Vein endothelial cell (primary cell): ENCODE measurements around the gene HEBP1. TPM values are rescaled to one million over a fixed set of nuclear protein-coding genes. Genes with fewer than 3 reads are reported as not detected.

Experiments used
- small RNA-seq: library from RNA; depleted of rRNA; stranded (forward); fragments of <200 nt; gene quantifications from one replicate; pipeline ENCODE3, GENCODE V24; 2012
- total RNA-seq: library from RNA; depleted of rRNA; stranded (reverse); fragments of >200 nt; gene quantifications from 2 replicates; pipeline ENCODE4 v1.2.3, GENCODE V29; 2012

The HEBP1 gene
- total RNA-seq = 14.0 and 14.7 TPM in 2 replicates

DNA sequence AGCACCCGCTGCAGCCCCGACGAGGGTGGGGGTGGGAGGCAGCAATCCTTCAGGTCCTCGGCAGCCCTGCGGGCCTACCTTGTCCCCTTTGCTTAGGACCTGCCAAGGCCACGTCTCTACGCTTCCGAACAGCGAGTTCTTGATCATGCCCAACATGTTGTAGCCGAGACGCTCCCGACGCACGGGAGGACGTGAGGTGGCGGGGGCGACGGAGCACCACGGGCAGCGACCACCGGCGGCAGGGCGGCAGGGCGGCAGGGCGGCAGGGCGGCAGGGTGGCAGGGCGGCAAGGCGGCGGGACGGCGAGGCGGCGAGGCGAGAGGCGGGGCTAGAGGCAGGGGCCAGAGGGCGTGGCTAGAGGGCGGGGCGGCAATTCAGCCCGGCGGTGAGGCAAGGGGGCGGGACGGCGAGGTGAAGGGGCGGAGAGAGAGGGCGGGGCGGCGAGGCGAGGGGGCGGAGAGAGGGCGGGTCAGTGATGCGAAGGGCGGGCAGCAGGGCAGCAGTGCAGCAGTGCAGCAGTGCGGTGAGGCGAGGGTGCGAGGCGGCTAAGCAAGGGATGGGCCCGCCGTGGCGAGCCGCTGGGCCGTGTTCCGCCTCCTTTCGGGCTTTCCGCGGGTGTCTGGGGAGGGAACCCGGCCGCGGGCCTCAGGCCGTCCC is at the start of gene HEBP1:
Gene HEBP1, minus strand, starts transcription at position 307 of the 657 bp plus-strand sequence. Its CDS starts 151 bp downstream, at position 156.

DNA sequence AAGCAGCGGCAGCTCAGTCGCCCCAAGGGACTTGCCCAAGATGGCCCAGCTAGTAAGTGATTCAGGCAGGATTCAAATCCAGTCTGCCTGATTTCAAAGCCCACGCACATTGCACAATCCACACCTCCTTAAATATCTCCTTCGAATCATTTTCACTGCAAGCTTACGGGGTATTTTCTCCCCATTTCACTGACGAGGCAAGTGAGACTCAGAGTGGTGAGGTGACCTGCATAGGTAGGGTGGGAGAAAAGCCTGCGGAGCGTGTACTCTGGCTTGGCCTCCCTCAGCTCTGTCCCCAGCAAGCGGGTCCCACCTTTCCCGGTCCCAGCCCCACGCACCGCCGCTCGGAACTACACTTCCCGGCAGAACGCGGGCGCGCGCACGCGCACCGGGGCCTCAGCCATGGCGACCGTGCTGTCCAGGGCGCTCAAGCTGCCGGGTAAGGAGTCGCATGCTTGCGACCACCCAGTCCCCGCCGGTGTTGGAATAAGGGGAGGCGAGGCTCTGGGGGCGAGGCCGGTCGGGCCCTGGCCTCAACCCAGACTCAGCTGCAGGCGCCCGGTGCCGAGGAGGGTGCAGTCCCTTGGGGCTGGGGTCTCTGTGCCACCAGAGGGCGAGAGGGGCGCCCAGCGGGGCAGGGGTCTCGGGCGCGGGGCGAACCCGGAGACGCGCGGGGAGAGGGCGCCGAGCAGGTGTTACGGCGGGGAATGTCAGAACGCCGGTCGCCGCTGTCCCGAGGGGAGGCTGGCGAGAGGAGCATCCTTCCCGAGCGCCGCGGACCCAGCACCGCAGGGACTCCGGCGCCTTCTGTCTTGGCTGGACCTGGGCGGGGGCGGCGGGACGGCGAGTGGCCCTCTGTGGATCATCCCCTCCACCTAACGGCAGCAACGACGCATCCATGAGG is 44.2 kb upstream of the HEBP1 start, which contains the start of gene FAM234B:
Gene FAM234B, plus strand, starts transcription at position 380 of the 904 bp plus-strand sequence. Its CDS starts 23 bp downstream, at position 403.

DNA sequence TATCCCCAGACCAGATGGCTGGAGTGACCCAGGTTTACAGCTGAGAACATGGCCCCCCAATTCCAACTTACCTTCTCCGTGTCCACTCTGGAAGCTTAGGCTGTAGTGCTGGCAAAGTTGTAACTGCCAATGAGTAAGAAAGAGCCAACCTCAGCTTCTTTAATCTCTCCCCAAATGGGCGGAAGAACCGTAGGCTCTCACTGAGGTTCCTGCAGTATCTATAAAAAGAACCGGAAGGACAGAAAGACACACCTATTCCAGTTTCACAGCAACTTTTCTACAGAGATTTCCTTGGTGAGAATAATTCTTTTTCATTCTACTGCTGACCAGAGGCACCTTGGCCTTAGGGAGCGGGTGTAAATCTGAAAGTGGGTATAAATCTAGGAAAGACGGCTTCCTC is 48.0 kb downstream of the HEBP1 start, which contains the start of gene GPRC5D:
Gene GPRC5D, minus strand, starts transcription at position 135 of the 400 bp plus-strand sequence. CDS start 1,786 bp downstream, outside the sequence.

Small RNAs within 50 kb of the gene (small RNA-seq; reads per million reads assigned to genes)
- not detected for gene RF00604

Other genes starting within 250 kb of the HEBP1 start
- 31.8 and 46.7 TPM in 2 replicates for gene APOLD1, start 214.6 kb downstream of the HEBP1 start, total RNA-seq
- gene DDX47, start 186.9 kb downstream of the HEBP1 start, total RNA-seq = 66.0 and 83.0 TPM in 2 replicates
- 5.0 and 11.1 TPM in 2 replicates for gene GPRC5A, start 108.7 kb downstream of the HEBP1 start, total RNA-seq
- gene GPRC5D, start 48.1 kb downstream of the HEBP1 start, total RNA-seq = 0.38 TPM in 1 of 2 replicates, not detected in the other
- 7.3 and 8.8 TPM in 2 replicates for gene FAM234B, start 44.1 kb upstream of the HEBP1 start, total RNA-seq
- not detected in 2 replicates for gene GSG1, start 103.4 kb upstream of the HEBP1 start, total RNA-seq
- 127 and 448 TPM in 2 replicates for gene EMP1, start 196.5 kb upstream of the HEBP1 start, total RNA-seq